AG04449 (cell line): ENCODE measurements around the gene APC2.

ENCODE experiments used
- CTCF ChIA-PET: fragments of 350-600 bp; formaldehyde crosslinking; extraction: SDS; loops from one replicate; lab custom pipeline; 2021; ENCODE audit warnings: antibody characterized with exemption; lab: Yijun Ruan, JAX
- POLR2A ChIA-PET: fragments of 400-600, 350-600 bp; formaldehyde crosslinking; extraction: SDS; loops from one replicate; lab custom pipeline; 2020; ENCODE audit warnings: antibody characterized with exemption, inconsistent platforms; lab: Yijun Ruan, JAX
- DNase-seq: peaks from one replicate; pipeline ENCODE4 v3.0.0-alpha.2; 2010; ENCODE audit warnings: low read depth, low spot score
- H3K4me3 ChIP-seq: 2 replicates; pipeline ENCODE4 v1.5.1; 2011; ENCODE audit warnings: low read depth, mild to moderate bottlenecking, control low read depth, low read length
- CTCF ChIP-seq: IDR thresholded peaks from one replicate; pipeline ENCODE4 v1.5.1; 2011; ENCODE audit warnings: mild to moderate bottlenecking, moderate library complexity, low read length, control low read depth, inconsistent platforms; ENCODE audit not compliant: insufficient read depth; ENCODE audit errors: missing control alignments

APC2 gene

GRCh38 chr19:1455002-1455335, 5.0 kb downstream of the APC2 start:
- TF ChIP-seq CTCF: no peak
- CTCF ChIA-PET: interaction anchor here (3.7 to 3.8 kb wide), 2 partner anchors 11 kb away, joined by 14 to 25 read pairs; no protein-coding TSS in a partner anchor
- no peak overlapping the region for H3K4me3 ChIP-seq
- POLR2A ChIA-PET: interaction anchor here (0.8 to 0.9 kb wide), 2 partner anchors 11 to 17 kb away, joined by 3 read pairs; no protein-coding TSS in a partner anchor
- no peak for DNase-seq

GRCh38 chr19:1455336-1456120, 5.6 kb downstream of the APC2 start:
- TF ChIP-seq CTCF: no peak
- ChIA-PET POLR2A (interaction anchor here (0.8 to 0.9 kb wide), 2 partner anchors 12 to 16 kb away, joined by 3 read pairs; no protein-coding TSS in a partner anchor), CTCF (interaction anchor here (3.7 to 3.8 kb wide), 2 partner anchors 11 kb away, joined by 14 to 25 read pairs; no protein-coding TSS in a partner anchor)
- no peak for DNase-seq
- H3K4me3 ChIP-seq: no peak overlapping the region

GRCh38 chr19:1456121-1456900, 6.4 kb downstream of the APC2 start:
- POLR2A ChIA-PET: no interaction called here
- no peak for DNase-seq
- no peak for TF ChIP-seq CTCF
- no peak overlapping the region for H3K4me3 ChIP-seq
- CTCF ChIA-PET: interaction anchor here (3.7 kb wide), 1 partner anchor 10 kb away, joined by 14 read pairs; no protein-coding TSS in a partner anchor

GRCh38 chr19:1457031-1457739, 7.3 kb downstream of the APC2 start:
- no peak for DNase-seq
- no peak for TF ChIP-seq CTCF
- POLR2A ChIA-PET: no interaction called here
- H3K4me3 ChIP-seq: no peak overlapping the region
- CTCF ChIA-PET: interaction anchor here (1.0 to 1.4 kb wide), 2 partner anchors 10 to 12 kb away, joined by 4 to 5 read pairs; no protein-coding TSS in a partner anchor

GRCh38 chr19:1457892-1458291, 8.0 kb downstream of the APC2 start:
- ChIA-PET POLR2A (no interaction called here), CTCF (interaction anchor here (0.6 to 1.4 kb wide), 4 partner anchors 9 to 179 kb away, joined by 3 to 8 read pairs (median 4); no protein-coding TSS in a partner anchor)
- no peak for DNase-seq
- no peak overlapping the region for H3K4me3 ChIP-seq
- no peak for TF ChIP-seq CTCF
